GM21381 (cell line): ENCODE measurements around the gene IGFALS.

Source experiments
- ATAC-seq: cut with Tn5 transposase; IDR thresholded peaks from one replicate; pipeline ENCODE4 v1.9.1; 2021; ENCODE audit warnings: mild to moderate bottlenecking, moderate library complexity; ENCODE audit not compliant: unreplicated experiment

IGFALS gene

GRCh38 chr16:1745900-1746692 lies 47.4 kb downstream of the IGFALS start:
- ATAC-seq: no peak

- no peak for ATAC-seq
These were observed 48.2 kb downstream of the IGFALS start for GRCh38 chr16:1745181-1745899.

- ATAC-seq: no peak
These were observed 49.1 kb downstream of the IGFALS start for GRCh38 chr16:1744338-1744840.

GRCh38 chr16:1743376-1744337 lies 49.8 kb downstream of the IGFALS start:
- ATAC-seq: no peak

GRCh38 chr16:1741553-1742165 lies 51.8 kb downstream of the IGFALS start:
- ATAC-seq: no peak

GRCh38 chr16:1740781-1741490 lies 52.6 kb downstream of the IGFALS start:
- no peak for ATAC-seq
